ENCODE measurements around the gene DDAH2.

Gene DDAH2

GRCh38 chr6:31728767-31729514 is at the start of gene DDAH2:
Gene DDAH2, minus strand, starts transcription at chr6:31729299. Its CDS starts 138 bp downstream, at chr6:31729161.
- TF ChIP-seq CTCF (IDR thresholded peaks at IDR 0.05; ENCODE audit: low read depth, low read length, missing control alignments): peak; percentile 78
- Histone ChIP-seq H3K27ac (peak within 1 kb of the TSS; percentile 59), H3K36me3 (replicated peaks) (peaks cover 51% of the 10 kb centered on the region), H3K27me3 (replicated peaks) (no peaks in the 10 kb centered on the region), H3K4me3 (ENCODE audit: low read depth, low read length) (peak within 1 kb of the TSS; percentile 84)
- in situ Hi-C loops (cut with HindIII; ENCODE audit: low pct_ligation_motif_present, low sequenced_read_pairs): no loop called here
- DNase-seq: no peak

- in situ Hi-C loops (cut with HindIII; ENCODE audit: low pct_ligation_motif_present, low sequenced_read_pairs): no loop called here
- Histone ChIP-seq H3K27ac (no peak overlapping the region), H3K36me3 (replicated peaks) (peaks cover 58% of the 10 kb centered on the region), H3K27me3 (replicated peaks) (no peaks in the 10 kb centered on the region), H3K4me3 (ENCODE audit: low read depth, low read length) (no peak overlapping the region)
- no peak for TF ChIP-seq CTCF (IDR thresholded peaks at IDR 0.05; ENCODE audit: low read depth, low read length, missing control alignments)
- DNase-seq: no peak
Observed at GRCh38 chr6:31778193-31778592, 49.1 kb upstream of the DDAH2 start.

- no peaks in the 10 kb centered on the region for H3K27me3 ChIP-seq (replicated peaks)
- H3K4me3 ChIP-seq (ENCODE audit: low read depth, low read length): no peak overlapping the region
- H3K27ac ChIP-seq: peak overlapping the region; percentile 30
- TF ChIP-seq CTCF (IDR thresholded peaks at IDR 0.05; ENCODE audit: low read depth, low read length, missing control alignments): no peak
- in situ Hi-C loops (cut with HindIII; ENCODE audit: low pct_ligation_motif_present, low sequenced_read_pairs): no loop called here
- peaks cover 53% of the 10 kb centered on the region for H3K36me3 ChIP-seq (replicated peaks)
- DNase-seq: no peak
Observed at GRCh38 chr6:31777667-31778050, 48.6 kb upstream of the DDAH2 start.

- DNase-seq: peak; percentile 54
- Histone ChIP-seq H3K27me3 (replicated peaks) (no peaks in the 10 kb centered on the region), H3K27ac (peak within 1 kb of the TSS; percentile 30), H3K36me3 (replicated peaks) (peaks cover 48% of the 10 kb centered on the region), H3K4me3 (ENCODE audit: low read depth, low read length) (no peak within 1 kb of the TSS)
- no peak for TF ChIP-seq CTCF (IDR thresholded peaks at IDR 0.05; ENCODE audit: low read depth, low read length, missing control alignments)
- in situ Hi-C loops (cut with HindIII; ENCODE audit: low pct_ligation_motif_present, low sequenced_read_pairs): no loop called here
Observed at GRCh38 chr6:31776989-31777666, 48.0 kb upstream of the DDAH2 start, which contains the start of gene VWA7. Gene VWA7, minus strand, starts transcription at chr6:31777328. Its CDS starts 549 bp downstream, at chr6:31776779.

GRCh38 chr6:31776485-31776988 is 47.4 kb upstream of the DDAH2 start:
- Histone ChIP-seq H3K27ac (no peak overlapping the region), H3K36me3 (replicated peaks) (peaks cover 42% of the 10 kb centered on the region)
- TF ChIP-seq CTCF (IDR thresholded peaks at IDR 0.05; ENCODE audit: low read depth, low read length, missing control alignments): no peak

More at GRCh38 chr6:31776485-31776988, 47.4 kb upstream of the DDAH2 start:
- DNase-seq: no peak
- H3K27me3 ChIP-seq (replicated peaks): no peaks in the 10 kb centered on the region
- in situ Hi-C loops (cut with HindIII; ENCODE audit: low pct_ligation_motif_present, low sequenced_read_pairs): no loop called here
- no peak overlapping the region for H3K4me3 ChIP-seq (ENCODE audit: low read depth, low read length)
